IgD-negative memory B cell (primary cell): ENCODE results near the gene FBXL2. TPM values are rescaled to one million over a fixed set of nuclear protein-coding genes. Genes with fewer than 3 reads are reported as not detected.
A peak's percentile ranks its signal among the peaks of the same experiment; 100 is the strongest.
"Not testable (repeated sequence)": the region's sequence is repeated elsewhere in the genome, so short reads cannot be mapped to it uniquely, and the experiment has no call there.

Source experiments
- H3K27ac Mint-ChIP-seq, 3 donors: one replicate each; pipeline ENCODE4 v1.8.0; 2020 to 2022; ENCODE audit warnings: mild to moderate bottlenecking in 3 of 3, mixed read lengths in 3 of 3, moderate library complexity in 1 of 3
- H3K27me3 Mint-ChIP-seq: one replicate; pipeline ENCODE4 v1.8.0; 2021; ENCODE audit warnings: mixed read lengths
- H3K36me3 Mint-ChIP-seq: one replicate; pipeline ENCODE4 v1.8.0; 2020; ENCODE audit warnings: mild to moderate bottlenecking, mixed read lengths
- H3K4me1 Mint-ChIP-seq, 3 donors: one replicate each; pipeline ENCODE4 v1.8.0; 2020 to 2022; ENCODE audit warnings: mixed read lengths in 3 of 3, mild to moderate bottlenecking in 1 of 3
- H3K4me3 Mint-ChIP-seq, 4 donors: one replicate each; pipeline ENCODE4 v1.8.0; 2020 to 2022; ENCODE audit warnings: mild to moderate bottlenecking in 4 of 4, mixed read lengths in 4 of 4, moderate library complexity in 3 of 4
- H3K9me3 Mint-ChIP-seq, 3 donors: one replicate each; pipeline ENCODE4 v1.8.0; 2020 to 2021; ENCODE audit warnings: mixed read lengths in 3 of 3, mild to moderate bottlenecking in 1 of 3
- polyA plus RNA-seq: library from polyadenylated mRNA; unstranded; fragments of 300-500 nt; fragmentation: Illumina TruSeq; gene quantifications from one replicate; pipeline ENCODE4 v1.2.3, GENCODE V29; 2021

The FBXL2 gene
- polyA plus RNA-seq, 1 donor from 2014 or later, result not detected

GRCh38 chr3:33420966-33421365 is 143.7 kb downstream of the FBXL2 start:
- Mint-ChIP-seq H3K4me3 (peak overlapping the region in 1 of 4 donors; percentile 66), H3K27me3 (no peaks in the 10 kb centered on the region), H3K27ac (peak overlapping the region in 1 of 3 donors; percentile 46), H3K4me1 (peaks cover 10 to 16% (median 14%) of the 10 kb centered on the region in 3 donors), H3K9me3 (no peaks in the 10 kb centered on the region), H3K36me3 (peaks cover 10% of the 10 kb centered on the region)

GRCh38 chr3:33424606-33425452 is 147.6 kb downstream of the FBXL2 start:
- Mint-ChIP-seq H3K4me3 (no peak overlapping the region), H3K4me1 (peaks cover 27 to 37% (median 34%) of the 10 kb centered on the region in 3 donors), H3K27ac (no peak overlapping the region), H3K27me3 (no peaks in the 10 kb centered on the region), H3K9me3 (no peaks in the 10 kb centered on the region), H3K36me3 (peaks cover 3% of the 10 kb centered on the region)

- Mint-ChIP-seq H3K4me1 (peaks cover 29 to 38% (median 38%) of the 10 kb centered on the region in 3 donors), H3K36me3 (no peaks in the 10 kb centered on the region), H3K27ac (no peak overlapping the region), H3K9me3 (no peaks in the 10 kb centered on the region), H3K4me3 (no peak overlapping the region), H3K27me3 (no peaks in the 10 kb centered on the region)
These were observed 148.2 kb downstream of the FBXL2 start for GRCh38 chr3:33425453-33425852.

GRCh38 chr3:33426068-33426467 is 148.8 kb downstream of the FBXL2 start:
- Mint-ChIP-seq H3K4me3 (no peak overlapping the region), H3K36me3 (no peaks in the 10 kb centered on the region), H3K27ac (peak overlapping the region in 1 of 3 donors; percentile 89), H3K27me3 (no peaks in the 10 kb centered on the region), H3K4me1 (peaks cover 36 to 40% (median 40%) of the 10 kb centered on the region in 3 donors), H3K9me3 (no peaks in the 10 kb centered on the region)

GRCh38 chr3:33426630-33427317 is 149.5 kb downstream of the FBXL2 start:
- Mint-ChIP-seq H3K36me3 (no peaks in the 10 kb centered on the region), H3K9me3 (no peaks in the 10 kb centered on the region), H3K27me3 (no peaks in the 10 kb centered on the region), H3K27ac (peak overlapping the region in 1 of 3 donors; percentile 89), H3K4me1 (peaks cover 41 to 43% (median 42%) of the 10 kb centered on the region in 3 donors), H3K4me3 (no peak overlapping the region)

GRCh38 chr3:33428734-33429133 is 151.5 kb downstream of the FBXL2 start:
- Mint-ChIP-seq H3K36me3 (peaks cover 5% of the 10 kb centered on the region), H3K27me3 (no peaks in the 10 kb centered on the region), H3K4me3 (peak overlapping the region in 1 of 4 donors; percentile 59), H3K4me1 (peaks cover 46 to 51% (median 50%) of the 10 kb centered on the region in 3 donors), H3K27ac (peak overlapping the region in 2 of 3 donors; percentile 8 to 28), H3K9me3 (no peaks in the 10 kb centered on the region)

DNA sequence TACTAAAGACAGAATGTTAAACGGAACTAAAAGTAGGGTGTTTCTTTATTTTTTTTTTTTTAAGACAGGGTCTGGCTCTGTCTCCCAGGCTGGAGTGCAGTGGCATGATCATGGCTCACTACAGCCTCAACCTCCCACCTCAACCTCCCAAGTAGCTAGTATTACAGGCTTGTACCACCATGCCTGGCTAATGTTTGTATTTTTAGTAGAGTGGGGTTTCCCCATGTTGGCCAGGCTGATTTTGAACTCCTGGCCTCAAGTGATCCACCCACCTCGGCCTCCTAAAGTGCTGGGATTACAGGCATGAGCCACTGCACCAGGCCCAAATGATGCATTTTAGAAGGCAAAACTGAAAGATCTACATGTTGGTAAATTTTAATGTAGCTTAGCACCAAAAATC is 152.1 kb downstream of the FBXL2 start:
- Mint-ChIP-seq H3K4me3 (peak overlapping the region in 1 of 4 donors; percentile 27), H3K4me1 (peaks cover 50 to 54% (median 53%) of the 10 kb centered on the region in 3 donors), H3K27ac (peak overlapping the region in 1 of 3 donors; percentile 49)
- not testable (repeated sequence) for H3K9me3 Mint-ChIP-seq, H3K36me3 Mint-ChIP-seq, H3K27me3 Mint-ChIP-seq

- Mint-ChIP-seq H3K4me1 (peaks cover 51 to 54% (median 53%) of the 10 kb centered on the region in 3 donors), H3K9me3 (no peaks in the 10 kb centered on the region), H3K27ac (peak overlapping the region in 2 of 3 donors; percentile 33 to 49), H3K27me3 (no peaks in the 10 kb centered on the region), H3K36me3 (peaks cover 5% of the 10 kb centered on the region), H3K4me3 (peak overlapping the region in 2 of 4 donors; percentile 4 to 85)
These were observed 152.8 kb downstream of the FBXL2 start for GRCh38 chr3:33430061-33430460.

DNA sequence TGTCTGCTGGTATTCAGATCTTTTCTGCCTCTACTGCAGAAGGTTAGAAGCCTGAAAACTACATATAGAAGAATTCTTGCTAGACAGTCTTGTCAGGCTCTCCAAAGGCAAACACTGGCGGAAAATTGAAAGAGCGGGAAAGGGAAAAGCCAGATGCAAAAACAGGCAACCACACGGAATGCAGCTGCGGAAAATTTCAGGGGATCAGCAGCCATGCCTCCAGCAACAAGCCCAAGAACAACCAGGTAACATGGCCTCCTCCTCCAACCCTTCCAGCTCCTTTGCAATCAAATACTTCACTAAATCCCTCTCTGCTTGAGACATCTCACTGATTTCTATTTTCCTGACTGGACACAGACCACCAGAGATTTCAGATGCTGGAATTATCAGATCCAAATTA is 153.3 kb downstream of the FBXL2 start:
- peaks cover 5% of the 10 kb centered on the region for H3K36me3 Mint-ChIP-seq
- peaks cover 53 to 59% (median 57%) of the 10 kb centered on the region in 3 donors for H3K4me1 Mint-ChIP-seq
- peak overlapping the region in 3 of 4 donors; percentile 4 to 85 (median 30) for H3K4me3 Mint-ChIP-seq
- H3K27me3 Mint-ChIP-seq, result no peaks in the 10 kb centered on the region
- no peaks in the 10 kb centered on the region for H3K9me3 Mint-ChIP-seq
- peak overlapping the region in 1 of 3 donors; percentile 33 for H3K27ac Mint-ChIP-seq

DNA sequence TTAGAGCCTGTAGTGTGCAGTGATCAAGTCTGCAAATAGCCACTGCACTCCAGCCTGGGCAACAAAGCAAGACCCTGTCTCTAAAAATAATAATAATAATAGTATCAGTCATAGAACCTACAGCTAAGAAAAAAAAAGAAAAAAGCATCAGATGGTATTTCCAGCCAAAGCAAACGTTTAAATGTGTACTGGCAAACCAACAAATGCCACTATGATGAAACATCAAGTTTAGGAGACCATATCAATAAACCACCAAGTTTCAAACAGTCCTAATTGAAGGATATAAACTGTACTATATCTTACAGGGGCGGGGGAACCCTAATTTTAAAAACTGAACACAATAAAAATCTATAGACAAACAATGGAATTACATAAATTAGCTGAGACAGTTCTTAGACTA is 156.6 kb downstream of the FBXL2 start:
- H3K9me3 Mint-ChIP-seq, result no peaks in the 10 kb centered on the region
- H3K27ac Mint-ChIP-seq, result no peak overlapping the region
- H3K4me3 Mint-ChIP-seq, result peak overlapping the region in 1 of 4 donors; percentile 79
- H3K4me1 Mint-ChIP-seq, result peaks cover 68 to 70% (median 68%) of the 10 kb centered on the region in 3 donors
- no peaks in the 10 kb centered on the region for H3K27me3 Mint-ChIP-seq
- peaks cover 5% of the 10 kb centered on the region for H3K36me3 Mint-ChIP-seq

Other genes with a start within 250 kb of the FBXL2 start
- 42.6 TPM for gene GLB1, start 180.3 kb upstream of the FBXL2 start, polyA plus RNA-seq
- gene TMPPE, start 180.3 kb upstream of the FBXL2 start, polyA plus RNA-seq, result 2.0 TPM
- gene CRTAP, start 163.4 kb upstream of the FBXL2 start, polyA plus RNA-seq, result 88.0 TPM
- not detected for gene SUSD5, start 58.6 kb upstream of the FBXL2 start, polyA plus RNA-seq
- gene UBP1, start 163.0 kb downstream of the FBXL2 start, polyA plus RNA-seq, result 9.3 TPM